GM21529 (cell line): ENCODE results near the gene WDR35.

Source experiments
- ATAC-seq: cut with Tn5 transposase; IDR thresholded peaks from one replicate; pipeline ENCODE4 v1.9.1; 2021; ENCODE audit not compliant: unreplicated experiment

WDR35 gene

GRCh38 chr2:19989667-19990415, at the start of gene WDR35:
WDR35 (minus strand) TSS chr2:19990105; CDS start chr2:19990015, 90 bp downstream.
- ATAC-seq, result peak; percentile 89

- no peak for ATAC-seq
Measured at GRCh38 chr2:20037660-20038059, 47.8 kb upstream of the WDR35 start.

- ATAC-seq, result no peak
Measured at GRCh38 chr2:20035955-20036666, 46.2 kb upstream of the WDR35 start.

- no peak for ATAC-seq
Measured at GRCh38 chr2:20034821-20035220, 44.9 kb upstream of the WDR35 start.

- no peak for ATAC-seq
Measured at GRCh38 chr2:20034218-20034617, 44.3 kb upstream of the WDR35 start.

- ATAC-seq, result no peak
Measured at GRCh38 chr2:20033322-20033721, 43.4 kb upstream of the WDR35 start.

GRCh38 chr2:20030224-20030623, 40.3 kb upstream of the WDR35 start:
- no peak for ATAC-seq

GRCh38 chr2:20027705-20028434, 38.0 kb upstream of the WDR35 start:
- ATAC-seq, result no peak

- no peak for ATAC-seq
Measured at GRCh38 chr2:20027260-20027677, 37.4 kb upstream of the WDR35 start.

- ATAC-seq, result no peak
Measured at GRCh38 chr2:20025065-20025786, 35.3 kb upstream of the WDR35 start.

GRCh38 chr2:20023688-20024087, 33.8 kb upstream of the WDR35 start:
- no peak for ATAC-seq

GRCh38 chr2:20021405-20022009, 31.6 kb upstream of the WDR35 start:
- no peak for ATAC-seq

GRCh38 chr2:20019747-20020146, 29.8 kb upstream of the WDR35 start:
- ATAC-seq, result no peak

- ATAC-seq, result no peak
Measured at GRCh38 chr2:20018601-20019152, 28.8 kb upstream of the WDR35 start.

GRCh38 chr2:20016346-20016745, 26.4 kb upstream of the WDR35 start:
- no peak for ATAC-seq

GRCh38 chr2:20015482-20016083, 25.7 kb upstream of the WDR35 start:
- no peak for ATAC-seq

GRCh38 chr2:20013126-20013849, 23.4 kb upstream of the WDR35 start:
- no peak for ATAC-seq

- ATAC-seq, result no peak
Measured at GRCh38 chr2:20012282-20013125, 22.6 kb upstream of the WDR35 start, which contains the start of gene MATN3. MATN3 (minus strand) TSS chr2:20012668; CDS start chr2:20012631, 37 bp downstream.

GRCh38 chr2:20012032-20012281, 22.1 kb upstream of the WDR35 start:
- no peak for ATAC-seq
